GM12873 (cell line): ENCODE measurements around the gene OR8G1.

Experiments
- CTCF ChIP-seq: IDR thresholded peaks from 2 replicates; pipeline ENCODE4 v1.5.1; 2012; ENCODE audit warnings: low read depth, mild to moderate bottlenecking, moderate library complexity, low read length, control low read depth; ENCODE audit not compliant: insufficient read depth; ENCODE audit errors: missing control alignments

Gene OR8G1

GRCh38 chr11:124211321-124211720 lies 29.6 kb upstream of the OR8G1 start:
- TF ChIP-seq CTCF, result no peak

GRCh38 chr11:124214027-124214426 lies 26.9 kb upstream of the OR8G1 start:
- TF ChIP-seq CTCF, result no peak

- TF ChIP-seq CTCF, result no peak
Observed at GRCh38 chr11:124219126-124219525, 21.8 kb upstream of the OR8G1 start.

GRCh38 chr11:124222407-124222806 lies 18.5 kb upstream of the OR8G1 start:
- no peak for TF ChIP-seq CTCF

GRCh38 chr11:124225471-124225870 lies 15.4 kb upstream of the OR8G1 start:
- no peak for TF ChIP-seq CTCF

- no peak for TF ChIP-seq CTCF
Observed at GRCh38 chr11:124233376-124233775, 7.5 kb upstream of the OR8G1 start.

GRCh38 chr11:124238512-124238911 lies 2.4 kb upstream of the OR8G1 start:
- TF ChIP-seq CTCF, result no peak
